Coronary artery (tissue), 2 donors: ENCODE results near the gene SEC16A.

Experiments
- DNase-seq: peaks from one replicate; pipeline ENCODE4 v3.0.0-alpha.2; 2017; ENCODE audit warnings: low spot score
- H3K27ac ChIP-seq, 2 donors: fragments of 200-600 bp; sonication (generic); one replicate each; pipeline ENCODE4 v1.5.1; 2016 to 2019
- H3K4me3 ChIP-seq: fragments of 200-600 bp; sonication (generic); 2 replicates; pipeline ENCODE4 v1.5.1; 2016; ENCODE audit warnings: mild to moderate bottlenecking, moderate library complexity
- CTCF ChIP-seq: fragments of 200-600 bp; sonication (generic); IDR thresholded peaks from one replicate; pipeline ENCODE4 v1.5.1; 2019; ENCODE audit warnings: antibody characterized with exemption

The SEC16A gene

GRCh38 chr9:136502196-136502595 is 19.4 kb upstream of the SEC16A start:
- Histone ChIP-seq H3K27ac (no peak overlapping the region), H3K4me3 (no peak overlapping the region)
- no peak for TF ChIP-seq CTCF
- DNase-seq = no peak

- no peak for DNase-seq
- Histone ChIP-seq H3K4me3 (no peak overlapping the region), H3K27ac (no peak overlapping the region)
- no peak for TF ChIP-seq CTCF
Observed at GRCh38 chr9:136501686-136502085, 18.8 kb upstream of the SEC16A start.

GRCh38 chr9:136499935-136500910 is 17.4 kb upstream of the SEC16A start:
- H3K4me3 ChIP-seq = no peak overlapping the region
- DNase-seq = no peak
- no peak for TF ChIP-seq CTCF
- H3K27ac ChIP-seq = no peak overlapping the region

GRCh38 chr9:136499071-136499934 is 16.5 kb upstream of the SEC16A start:
- Histone ChIP-seq H3K27ac (no peak overlapping the region), H3K4me3 (no peak overlapping the region)
- DNase-seq = no peak
- no peak for TF ChIP-seq CTCF

- Histone ChIP-seq H3K27ac (no peak overlapping the region), H3K4me3 (no peak overlapping the region)
- no peak for DNase-seq
- no peak for TF ChIP-seq CTCF
Observed at GRCh38 chr9:136497916-136498695, 15.3 kb upstream of the SEC16A start.

GRCh38 chr9:136496801-136497620 is 14.2 kb upstream of the SEC16A start:
- Histone ChIP-seq H3K27ac (no peak overlapping the region), H3K4me3 (no peak overlapping the region)
- no peak for TF ChIP-seq CTCF
- no peak for DNase-seq
